ENCODE measurements around the gene ACSF3. TPM values are rescaled to one million over a fixed set of nuclear protein-coding genes. Genes with fewer than 3 reads are reported as not detected.

Gene ACSF3
- total RNA-seq, 4 donors from 2014 or later, result 26.1 to 55.1 (median 32.5) TPM

DNA sequence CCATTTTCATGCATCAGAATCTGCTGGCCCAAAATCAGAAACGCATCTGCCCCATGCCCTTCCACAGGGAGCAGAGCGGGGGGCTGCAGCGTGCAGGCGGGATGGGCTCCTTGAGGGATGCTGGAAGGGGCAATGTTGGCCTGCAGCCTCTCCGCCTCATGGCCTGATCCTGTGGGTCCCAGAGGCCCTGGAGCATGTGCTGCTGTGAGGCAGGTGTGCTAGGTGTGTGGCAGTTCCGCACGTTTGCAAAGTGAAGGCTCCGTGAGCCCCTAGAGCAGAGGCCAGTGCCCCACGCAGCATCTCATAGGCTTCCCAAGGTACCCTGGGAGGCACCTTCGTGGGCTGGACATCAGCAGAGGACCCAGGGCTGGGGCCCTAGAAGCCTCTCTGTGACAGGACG, 41.5 kb downstream of the ACSF3 start:
- TF ChIP-seq EP300 (IDR thresholded peaks at IDR 0.05), result no peak
- no peak for TF ChIP-seq POLR2A (IDR thresholded peaks at IDR 0.05)
- TF ChIP-seq POLR2AphosphoS5 (IDR thresholded peaks at IDR 0.05), result no peak
- TF ChIP-seq, protein P1, sequence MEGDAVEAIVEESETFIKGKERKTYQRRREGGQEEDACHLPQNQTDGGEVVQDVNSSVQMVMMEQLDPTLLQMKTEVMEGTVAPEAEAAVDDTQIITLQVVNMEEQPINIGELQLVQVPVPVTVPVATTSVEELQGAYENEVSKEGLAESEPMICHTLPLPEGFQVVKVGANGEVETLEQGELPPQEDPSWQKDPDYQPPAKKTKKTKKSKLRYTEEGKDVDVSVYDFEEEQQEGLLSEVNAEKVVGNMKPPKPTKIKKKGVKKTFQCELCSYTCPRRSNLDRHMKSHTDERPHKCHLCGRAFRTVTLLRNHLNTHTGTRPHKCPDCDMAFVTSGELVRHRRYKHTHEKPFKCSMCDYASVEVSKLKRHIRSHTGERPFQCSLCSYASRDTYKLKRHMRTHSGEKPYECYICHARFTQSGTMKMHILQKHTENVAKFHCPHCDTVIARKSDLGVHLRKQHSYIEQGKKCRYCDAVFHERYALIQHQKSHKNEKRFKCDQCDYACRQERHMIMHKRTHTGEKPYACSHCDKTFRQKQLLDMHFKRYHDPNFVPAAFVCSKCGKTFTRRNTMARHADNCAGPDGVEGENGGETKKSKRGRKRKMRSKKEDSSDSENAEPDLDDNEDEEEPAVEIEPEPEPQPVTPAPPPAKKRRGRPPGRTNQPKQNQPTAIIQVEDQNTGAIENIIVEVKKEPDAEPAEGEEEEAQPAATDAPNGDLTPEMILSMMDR (IDR thresholded peaks at IDR 0.05), result no peak
- Histone ChIP-seq H3K4me1 (no peaks in the 10 kb centered on the region), H3K27ac (no peak overlapping the region), H3K27me3 (no peaks in the 10 kb centered on the region), H3K9me3 (no peaks in the 10 kb centered on the region), H3K4me3 (no peak overlapping the region), H3K36me3 (peaks cover 65% of the 10 kb centered on the region)
- no peak for DNase-seq (ENCODE audit: low spot score in 2 of 2)
- 96% methylated on average over 11 of the region's 11 CpGs for WGBS

DNA sequence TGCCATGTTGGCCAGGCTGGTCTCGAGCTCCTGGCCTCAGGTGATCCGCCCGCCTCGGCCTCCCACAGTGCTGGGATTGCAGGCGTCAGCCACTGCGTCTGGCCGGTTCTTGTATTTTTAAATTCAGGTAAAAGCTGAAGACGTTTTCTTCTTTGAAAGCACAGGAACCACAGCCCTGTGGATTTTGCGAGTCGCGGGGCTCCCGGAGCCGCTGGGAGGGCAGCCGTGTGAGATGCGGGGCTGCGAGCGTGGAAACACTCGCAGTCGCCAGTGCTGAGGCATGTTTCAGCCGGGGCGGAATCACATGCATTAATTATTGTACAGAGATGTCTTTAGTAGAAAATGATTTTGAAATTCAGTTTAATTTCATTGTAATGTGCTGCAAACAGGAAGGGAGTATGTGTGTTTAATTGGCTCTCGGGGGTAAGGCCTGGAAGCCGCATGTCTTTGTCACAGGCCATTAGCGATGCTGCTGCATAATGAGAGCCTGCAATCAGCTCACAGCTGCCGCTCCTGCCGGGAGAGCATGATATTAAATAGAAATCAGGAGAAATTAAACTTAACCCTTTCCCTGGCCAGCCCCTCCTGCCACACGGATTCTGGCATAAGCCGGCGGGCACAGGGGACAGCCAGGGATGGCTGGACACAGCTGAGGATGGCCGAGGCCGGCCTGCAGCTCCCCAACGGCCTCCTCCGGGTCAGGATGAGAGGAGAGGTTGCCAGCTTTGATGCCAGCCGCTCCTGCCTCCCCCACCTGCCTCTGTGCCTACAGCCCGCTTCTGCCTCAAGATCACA, 42.5 kb downstream of the ACSF3 start:
- H3K27ac ChIP-seq, result no peak overlapping the region

GRCh38 chr16:89136931-89137330, 43.3 kb downstream of the ACSF3 start:
- Histone ChIP-seq H3K4me3 (no peak overlapping the region), H3K27me3 (no peaks in the 10 kb centered on the region), H3K4me1 (no peaks in the 10 kb centered on the region), H3K36me3 (peaks cover 76% of the 10 kb centered on the region), H3K27ac (no peak overlapping the region), H3K9me3 (no peaks in the 10 kb centered on the region)
- no peak for TF ChIP-seq POLR2AphosphoS5 (IDR thresholded peaks at IDR 0.05)
- TF ChIP-seq EP300 (IDR thresholded peaks at IDR 0.05), result no peak
- TF ChIP-seq, protein P1 (IDR thresholded peaks at IDR 0.05), result no peak
- TF ChIP-seq POLR2A (IDR thresholded peaks at IDR 0.05), result no peak
- WGBS, result 98% methylated on average over 17 of the region's 17 CpGs
- no peak for DNase-seq (ENCODE audit: low spot score in 2 of 2)

More for the DNA sequence above, 42.5 kb downstream of the ACSF3 start:
- WGBS, result 93% methylated on average over 35 of the region's 35 CpGs
- TF ChIP-seq POLR2A (IDR thresholded peaks at IDR 0.05), result no peak
- no peak for TF ChIP-seq POLR2AphosphoS5 (IDR thresholded peaks at IDR 0.05)
- TF ChIP-seq EP300 (IDR thresholded peaks at IDR 0.05), result no peak
- TF ChIP-seq, protein P1 (IDR thresholded peaks at IDR 0.05), result no peak
- no peaks in the 10 kb centered on the region for H3K9me3 ChIP-seq
- H3K36me3 ChIP-seq, result peaks cover 73% of the 10 kb centered on the region
- no peaks in the 10 kb centered on the region for H3K27me3 ChIP-seq
- no peak overlapping the region for H3K4me3 ChIP-seq
- DNase-seq (ENCODE audit: low spot score in 2 of 2), result no peak
- no peaks in the 10 kb centered on the region for H3K4me1 ChIP-seq

GRCh38 chr16:89137666-89138512, 44.2 kb downstream of the ACSF3 start:
- peaks cover 76% of the 10 kb centered on the region for H3K36me3 ChIP-seq

More at GRCh38 chr16:89137666-89138512, 44.2 kb downstream of the ACSF3 start:
- WGBS, result 95% methylated on average over 12 of the region's 24 CpGs
- H3K4me3 ChIP-seq, result no peak overlapping the region
- H3K27ac ChIP-seq, result no peak overlapping the region
- H3K9me3 ChIP-seq, result no peaks in the 10 kb centered on the region
- no peak for DNase-seq (ENCODE audit: low spot score in 2 of 2)
- no peaks in the 10 kb centered on the region for H3K27me3 ChIP-seq
- no peaks in the 10 kb centered on the region for H3K4me1 ChIP-seq
- TF ChIP-seq EP300 (IDR thresholded peaks at IDR 0.05) (no peak), POLR2A (IDR thresholded peaks at IDR 0.05) (no peak), POLR2AphosphoS5 (IDR thresholded peaks at IDR 0.05) (no peak)
- TF ChIP-seq, protein P1 (IDR thresholded peaks at IDR 0.05), result no peak
